Measurements from ENCODE around the gene SMIM41. TPM values are rescaled to one million over a fixed set of nuclear protein-coding genes. Genes with fewer than 3 reads are reported as not detected.
A peak's percentile ranks its signal among the peaks of the same experiment; 100 is the strongest.

The SMIM41 gene
- polyA plus RNA-seq, 2 of the 4 experiments (the other 2 are of a cell fraction), result not detected

- TF ChIP-seq CHD4 (IDR thresholded peaks at IDR 0.05; ENCODE audit: borderline replicate concordance), result no peak
- no peak for TF ChIP-seq POLR2A (IDR thresholded peaks at IDR 0.05; ENCODE audit: low read length)
- no peak for TF ChIP-seq TP53 (CRISPR knock-in tag; IDR thresholded peaks at IDR 0.05)
- TF ChIP-seq NPAS2 (CRISPR knock-in tag; IDR thresholded peaks at IDR 0.05; ENCODE audit: borderline replicate concordance), result no peak
- TF ChIP-seq SREBF2 (IDR thresholded peaks at IDR 0.05), result no peak
- TF ChIP-seq EP300 (IDR thresholded peaks at IDR 0.05), result no peak
- no peak for TF ChIP-seq PHF8 (IDR thresholded peaks at IDR 0.05; ENCODE audit: borderline replicate concordance, low read depth)
Observed at GRCh38 chr12:52155048-52155868, 75.8 kb downstream of the SMIM41 start (continued).

DNA sequence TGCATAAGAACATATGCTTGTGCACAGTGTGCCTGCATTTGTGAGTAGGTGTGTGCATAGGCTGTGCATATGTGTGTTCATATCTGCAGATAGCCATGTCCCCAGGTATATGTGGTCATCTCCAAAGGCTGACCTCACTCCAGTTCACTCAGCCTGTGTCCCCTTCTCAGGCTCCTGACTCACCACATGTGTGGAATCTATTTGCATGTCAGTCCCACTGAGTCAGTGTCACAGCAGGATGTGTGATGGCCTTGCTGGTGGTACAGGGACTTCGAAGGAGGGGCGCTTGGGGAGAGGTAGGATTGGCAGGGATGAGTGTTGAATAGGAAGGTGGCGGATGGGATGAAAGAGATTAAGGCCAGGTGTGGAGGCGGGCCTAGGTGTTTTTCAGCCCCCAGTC is 76.8 kb downstream of the SMIM41 start:
- TF ChIP-seq HDAC2 (IDR thresholded peaks at IDR 0.05), result no peak
- no peak for TF ChIP-seq HOXA7 (CRISPR knock-in tag; IDR thresholded peaks at IDR 0.05)
- TF ChIP-seq PHF8 (IDR thresholded peaks at IDR 0.05; ENCODE audit: borderline replicate concordance, low read depth), result no peak
- TF ChIP-seq JUNB (IDR thresholded peaks at IDR 0.05), result no peak
- TF ChIP-seq NR3C1 (IDR thresholded peaks at IDR 0.05), result no peak
- TF ChIP-seq ATOH8 (CRISPR knock-in tag; IDR thresholded peaks at IDR 0.05; ENCODE audit: low read depth), result no peak
- TF ChIP-seq EHMT2 (IDR thresholded peaks at IDR 0.05; ENCODE audit: low read depth), result no peak
- no peak for TF ChIP-seq CBX2 (IDR thresholded peaks at IDR 0.05; ENCODE audit: borderline replicate concordance, low read depth)
- no peak for TF ChIP-seq RFX5 (IDR thresholded peaks at IDR 0.05)
- no peak for TF ChIP-seq ZFP36 (IDR thresholded peaks at IDR 0.05; ENCODE audit: borderline replicate concordance, partially characterized antibody)
- no peak for TF ChIP-seq POLR2AphosphoS2 (conservative IDR thresholded peaks at IDR 0.05; ENCODE audit: low read length)
- no peak for TF ChIP-seq FOXS1 (CRISPR knock-in tag; IDR thresholded peaks at IDR 0.05)
- TF ChIP-seq FOSB (CRISPR knock-in tag; IDR thresholded peaks at IDR 0.05), result no peak
- TF ChIP-seq SMC3 (IDR thresholded peaks at IDR 0.05), result no peak
- no peak for TF ChIP-seq PBX3 (IDR thresholded peaks at IDR 0.05)
- TF ChIP-seq NFE2L2 (conservative IDR thresholded peaks at IDR 0.05; ENCODE audit: low read length), result no peak
- no peak for TF ChIP-seq RCOR1 (IDR thresholded peaks at IDR 0.05; ENCODE audit: low read depth, low read length)
- no peak for TF ChIP-seq JUN (IDR thresholded peaks at IDR 0.05)
- TF ChIP-seq TFCP2L1 (CRISPR knock-in tag; IDR thresholded peaks at IDR 0.05), result no peak
- no peak for TF ChIP-seq ZSCAN20 (CRISPR knock-in tag; IDR thresholded peaks at IDR 0.05)
- Histone ChIP-seq H3K4me1 (peaks cover 63% of the 10 kb centered on the region), H3K9me3 (0 out of 3 replicates have a peak, but pooled peaks cover 3% of the 10 kb centered on the region), H3K4me2 (no peak overlapping the region; the same call in 2 of the 3 replicates), H3K4me3 (no peak overlapping the region), H3K27ac (peak overlapping the region; percentile 100)
- FAIRE-seq (no peak), DNase-seq (ENCODE audit: low read depth in 1 of 2, low spot score in 1 of 2) (peak in 1 of 2 experiments; percentile 61), ATAC-seq (no peak)
- 56% methylated on average over 4 of the region's 4 CpGs for WGBS (ENCODE audit: missing lambda C conversion rate)
- ChIA-PET CTCF (interaction anchor here (0.6 to 19.3 kb wide), 48 partner anchors 9 to 824 kb away, joined by 3 to 833 read pairs (median 5); partner anchors contain the start of genes KRT7, KRT8, KRT82 and KRT83), POLR2A (interaction anchor here (1.0 to 1.8 kb wide), 3 partner anchors 88 to 98 kb away, joined by 3 to 7 read pairs (median 3); no protein-coding TSS in a partner anchor)
